ENCODE results near the gene ATP8B1.

DNA sequence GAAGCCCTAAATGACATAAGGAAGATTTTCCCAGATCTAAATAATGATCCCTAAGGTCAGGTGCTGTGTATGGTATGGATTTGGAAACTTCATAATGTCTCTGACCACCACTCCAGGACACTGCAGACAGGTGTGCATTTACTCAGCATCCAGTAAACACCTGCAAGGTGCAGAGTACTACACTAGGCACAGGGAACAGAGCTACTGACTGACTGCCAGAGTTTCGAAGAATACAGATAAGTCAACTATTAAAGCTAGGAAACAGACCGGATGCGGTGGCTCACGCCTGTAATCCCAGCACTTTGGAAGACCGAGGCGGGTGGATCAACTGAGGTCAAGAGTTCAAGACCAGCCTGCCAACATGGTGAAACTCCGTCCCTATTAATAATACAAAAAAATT is 65.0 kb downstream of the ATP8B1 start:
- TF ChIP-seq POLR2AphosphoS5 (IDR thresholded peaks at IDR 0.05), result no peak
- TF ChIP-seq, protein P1, sequence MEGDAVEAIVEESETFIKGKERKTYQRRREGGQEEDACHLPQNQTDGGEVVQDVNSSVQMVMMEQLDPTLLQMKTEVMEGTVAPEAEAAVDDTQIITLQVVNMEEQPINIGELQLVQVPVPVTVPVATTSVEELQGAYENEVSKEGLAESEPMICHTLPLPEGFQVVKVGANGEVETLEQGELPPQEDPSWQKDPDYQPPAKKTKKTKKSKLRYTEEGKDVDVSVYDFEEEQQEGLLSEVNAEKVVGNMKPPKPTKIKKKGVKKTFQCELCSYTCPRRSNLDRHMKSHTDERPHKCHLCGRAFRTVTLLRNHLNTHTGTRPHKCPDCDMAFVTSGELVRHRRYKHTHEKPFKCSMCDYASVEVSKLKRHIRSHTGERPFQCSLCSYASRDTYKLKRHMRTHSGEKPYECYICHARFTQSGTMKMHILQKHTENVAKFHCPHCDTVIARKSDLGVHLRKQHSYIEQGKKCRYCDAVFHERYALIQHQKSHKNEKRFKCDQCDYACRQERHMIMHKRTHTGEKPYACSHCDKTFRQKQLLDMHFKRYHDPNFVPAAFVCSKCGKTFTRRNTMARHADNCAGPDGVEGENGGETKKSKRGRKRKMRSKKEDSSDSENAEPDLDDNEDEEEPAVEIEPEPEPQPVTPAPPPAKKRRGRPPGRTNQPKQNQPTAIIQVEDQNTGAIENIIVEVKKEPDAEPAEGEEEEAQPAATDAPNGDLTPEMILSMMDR (IDR thresholded peaks at IDR 0.05), result no peak
